Left lung (tissue), 10 donors: ENCODE measurements around the gene FAM89A. TPM values are rescaled to one million over a fixed set of nuclear protein-coding genes. Genes with fewer than 3 reads are reported as not detected.
A peak's percentile ranks its signal among the peaks of the same experiment; 100 is the strongest.

Source experiments
- ATAC-seq: fragments of 200-7000 bp; cut with Tn5 transposase; one replicate; pipeline ENCODE4 v1.9.1; 2020; ENCODE audit warnings: moderate library complexity
- DNase-seq, 4 donors: peaks; one replicate each; pipeline ENCODE4 v3.0.0-alpha.2; 2013 to 2020
- H3K27ac ChIP-seq, 2 donors: fragments of 200-600 bp; sonication (generic) in 1 of 2; one replicate each; pipeline versions ENCODE4 v1.5.0 to v1.8.0; 2020 to 2021
- H3K27me3 ChIP-seq, 2 donors: fragments of 200-600 bp; sonication (generic) in 1 of 2; one replicate each; pipeline versions ENCODE4 v1.5.0 to v1.8.0; 2020 to 2021
- H3K36me3 ChIP-seq, 2 donors: fragments of 200-600 bp; sonication (generic) in 1 of 2; one replicate each; pipeline versions ENCODE4 v1.5.0 to v1.8.0; 2020 to 2021
- H3K4me1 ChIP-seq, 2 donors: fragments of 200-600 bp; one replicate each; pipeline ENCODE4 v1.8.0; 2021
- H3K4me3 ChIP-seq, 2 donors: fragments of 200-600 bp; sonication (generic) in 1 of 2; one replicate each; pipeline versions ENCODE4 v1.5.0 to v1.8.0; 2020 to 2021; ENCODE audit warnings: mild to moderate bottlenecking in 1 of 2
- H3K9me3 ChIP-seq, 2 donors: fragments of 200-600 bp; sonication (generic) in 1 of 2; one replicate each; pipeline versions ENCODE4 v1.5.0 to v1.8.0; 2020 to 2021
- intact Hi-C, 2 donors: fragments of 100-400 bp; cut with DNase I; formaldehyde crosslinking; loops; one replicate each; pipeline versions ENCODE4 v1.11.2 to v1.14.2; 2022
- polyA plus RNA-seq, 6 donors: library from polyadenylated mRNA; unstranded; fragments of 120-200 nt; gene quantifications; one replicate each; pipeline ENCODE4 v1.2.1, GENCODE V29; 2013; ENCODE audit not compliant: insufficient read length in 6 of 6
- total RNA-seq, 2 donors: library from RNA; stranded (reverse); fragmentation: NEBNext Ultra II Directional; extraction: Animal tissue kit (Norgen Biotek cat#: 25700); gene quantifications; one replicate each; pipeline ENCODE4 v1.2.1, GENCODE V29; 2021
- TF ChIP-seq, protein P1 (sequence below), 2 donors: fragments of 200-600 bp; sonication (generic) in 1 of 2; IDR thresholded peaks; one replicate each; pipeline versions ENCODE4 v1.5.0 to v1.8.0; 2021; ENCODE audit warnings: antibody characterized with exemption in 2 of 2
- donor health status: DM: no; HTN: yes; CAD: no.
- donor health status: DM: no; HTN: no; CAD: no.

The FAM89A gene
- total and polyA plus RNA-seq, 8 donors, result 12.3 to 26.6 (median 18.5) TPM

GRCh38 chr1:231000201-231000600 is 39.9 kb downstream of the FAM89A start:
- no peaks in the 10 kb centered on the region for H3K4me1 ChIP-seq
- TF ChIP-seq, protein P1, sequence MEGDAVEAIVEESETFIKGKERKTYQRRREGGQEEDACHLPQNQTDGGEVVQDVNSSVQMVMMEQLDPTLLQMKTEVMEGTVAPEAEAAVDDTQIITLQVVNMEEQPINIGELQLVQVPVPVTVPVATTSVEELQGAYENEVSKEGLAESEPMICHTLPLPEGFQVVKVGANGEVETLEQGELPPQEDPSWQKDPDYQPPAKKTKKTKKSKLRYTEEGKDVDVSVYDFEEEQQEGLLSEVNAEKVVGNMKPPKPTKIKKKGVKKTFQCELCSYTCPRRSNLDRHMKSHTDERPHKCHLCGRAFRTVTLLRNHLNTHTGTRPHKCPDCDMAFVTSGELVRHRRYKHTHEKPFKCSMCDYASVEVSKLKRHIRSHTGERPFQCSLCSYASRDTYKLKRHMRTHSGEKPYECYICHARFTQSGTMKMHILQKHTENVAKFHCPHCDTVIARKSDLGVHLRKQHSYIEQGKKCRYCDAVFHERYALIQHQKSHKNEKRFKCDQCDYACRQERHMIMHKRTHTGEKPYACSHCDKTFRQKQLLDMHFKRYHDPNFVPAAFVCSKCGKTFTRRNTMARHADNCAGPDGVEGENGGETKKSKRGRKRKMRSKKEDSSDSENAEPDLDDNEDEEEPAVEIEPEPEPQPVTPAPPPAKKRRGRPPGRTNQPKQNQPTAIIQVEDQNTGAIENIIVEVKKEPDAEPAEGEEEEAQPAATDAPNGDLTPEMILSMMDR (IDR thresholded peaks at IDR 0.05), result no peak
- no peak for DNase-seq
- no peak overlapping the region for H3K4me3 ChIP-seq
- peaks cover 0 to 27% of the 10 kb centered on the region in 2 donors for H3K9me3 ChIP-seq
- intact Hi-C loops, result no loop called here
- H3K36me3 ChIP-seq, result peaks cover 0 to 82% of the 10 kb centered on the region in 2 donors
- H3K27me3 ChIP-seq, result no peaks in the 10 kb centered on the region
- no peak overlapping the region for H3K27ac ChIP-seq
- ATAC-seq, result no peak

DNA sequence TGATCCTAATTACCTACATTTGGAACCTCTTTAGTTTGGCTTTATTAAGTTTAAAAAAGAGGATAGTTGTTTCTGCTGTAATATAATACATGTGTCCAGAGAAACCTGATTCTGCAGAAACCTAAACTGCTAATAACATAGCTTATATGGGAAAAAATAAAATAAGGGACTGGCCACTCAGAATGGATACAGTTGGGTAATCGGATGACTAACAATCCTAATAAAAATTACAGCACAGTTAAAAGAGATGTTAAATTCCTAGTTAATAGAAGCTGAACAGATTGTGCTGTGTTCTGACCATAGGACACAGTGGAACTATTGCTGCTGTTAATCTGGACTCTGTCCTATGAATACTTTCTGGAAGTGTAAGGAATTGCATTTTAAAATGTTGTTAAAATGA is 45.2 kb downstream of the FAM89A start:
- DNase-seq (no peak), ATAC-seq (no peak)
- Histone ChIP-seq H3K4me1 (no peaks in the 10 kb centered on the region), H3K27ac (no peak overlapping the region), H3K9me3 (no peaks in the 10 kb centered on the region), H3K36me3 (peaks cover 0 to 82% of the 10 kb centered on the region in 2 donors), H3K4me3 (no peak overlapping the region), H3K27me3 (no peaks in the 10 kb centered on the region)
- TF ChIP-seq, protein P1 (IDR thresholded peaks at IDR 0.05), result no peak
- intact Hi-C loops, result no loop called here

- intact Hi-C loops, result no loop called here
- peaks cover 0 to 57% of the 10 kb centered on the region in 2 donors for H3K36me3 ChIP-seq
- no peaks in the 10 kb centered on the region for H3K4me1 ChIP-seq
- H3K27me3 ChIP-seq, result no peaks in the 10 kb centered on the region
- DNase-seq, result peak in 1 of 4 donors; percentile 34
- H3K4me3 ChIP-seq, result no peak overlapping the region
- no peak overlapping the region for H3K27ac ChIP-seq
- peak; percentile 95 for ATAC-seq
- TF ChIP-seq, protein P1 (IDR thresholded peaks at IDR 0.05), result no peak
- no peaks in the 10 kb centered on the region for H3K9me3 ChIP-seq
These were observed 47.8 kb downstream of the FAM89A start for GRCh38 chr1:230992100-230992774.

DNA sequence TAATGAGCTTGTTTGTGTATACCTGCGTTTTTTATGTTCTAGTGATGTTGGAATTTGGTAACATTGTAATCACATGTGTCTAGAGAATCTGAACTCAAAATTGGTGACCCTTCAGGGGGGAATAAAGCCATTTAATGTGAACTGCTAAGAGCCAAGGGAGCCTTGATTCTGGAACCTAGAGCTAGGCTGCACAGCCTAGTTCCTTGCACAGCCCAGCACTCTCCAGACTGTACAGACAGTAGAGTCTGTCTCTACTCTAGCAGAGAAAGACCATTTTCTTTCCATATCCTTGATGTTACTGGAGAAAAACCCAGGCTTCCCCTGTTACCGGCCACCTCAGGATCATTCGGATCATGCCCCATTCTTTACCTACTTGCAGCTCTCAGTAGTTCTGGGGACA is 52.6 kb downstream of the FAM89A start:
- Histone ChIP-seq H3K27ac (no peak overlapping the region), H3K4me1 (peaks cover 0 to 4% of the 10 kb centered on the region in 2 donors), H3K4me3 (no peak overlapping the region), H3K27me3 (no peaks in the 10 kb centered on the region), H3K36me3 (peaks cover 0 to 31% of the 10 kb centered on the region in 2 donors), H3K9me3 (no peaks in the 10 kb centered on the region)
- intact Hi-C loops, result no loop called here
- TF ChIP-seq, protein P1 (IDR thresholded peaks at IDR 0.05), result no peak
- DNase-seq (no peak), ATAC-seq (no peak)

DNA sequence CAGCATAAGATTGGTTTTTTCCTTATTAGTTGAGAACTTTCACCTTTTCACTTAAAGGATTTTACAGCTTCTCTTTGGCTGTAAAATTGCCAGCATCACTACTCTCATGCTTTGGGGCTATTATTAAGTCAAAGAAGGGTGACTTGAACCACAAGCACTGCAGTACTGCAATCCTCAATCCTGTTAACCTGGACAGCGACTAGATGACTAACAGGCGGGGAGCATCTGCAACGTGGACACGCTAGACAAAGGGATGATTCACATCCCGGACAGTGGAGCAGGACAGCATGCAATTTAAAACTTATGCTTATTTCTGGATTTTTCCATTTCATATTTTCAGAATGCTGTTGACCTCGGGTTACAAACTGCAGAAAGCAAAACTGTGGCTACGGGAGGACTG is 53.1 kb downstream of the FAM89A start:
- ATAC-seq (no peak), DNase-seq (no peak)
- no peak overlapping the region for H3K4me3 ChIP-seq
- peaks cover 0 to 7% of the 10 kb centered on the region in 2 donors for H3K4me1 ChIP-seq
- H3K36me3 ChIP-seq, result peaks cover 0 to 30% of the 10 kb centered on the region in 2 donors
- intact Hi-C loops, result no loop called here
- no peaks in the 10 kb centered on the region for H3K9me3 ChIP-seq
- H3K27ac ChIP-seq, result no peak overlapping the region
- TF ChIP-seq, protein P1 (IDR thresholded peaks at IDR 0.05), result no peak
- H3K27me3 ChIP-seq, result no peaks in the 10 kb centered on the region
